Activated CD4-positive, alpha-beta T cell treated with anti-CD3 and anti-CD28 coated beads, Interleukin-2, amount 50 U/mL, for 4 hours (primary cell): ENCODE measurements around the gene KAZN.

Experiments used
- DNase-seq, 2 experiments: peaks; one replicate each; pipeline ENCODE4 v3.0.0-alpha.2; 2020

Gene KAZN

DNA sequence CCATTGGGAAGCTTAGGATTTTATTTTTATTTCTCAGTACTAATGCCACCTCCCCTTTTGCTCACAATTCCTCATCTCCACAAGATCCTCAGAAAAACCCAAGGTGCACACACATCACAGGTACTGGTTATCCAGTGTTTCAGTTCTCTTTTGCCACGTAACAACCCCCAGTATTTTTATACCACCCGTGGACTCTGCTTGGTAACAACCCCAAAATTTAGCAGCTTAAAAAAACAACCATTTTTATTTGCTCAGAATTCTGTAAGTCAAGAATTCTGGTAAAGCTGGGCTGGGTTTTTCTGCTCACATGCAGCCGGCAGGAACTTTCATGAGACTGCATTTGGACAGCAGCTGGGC lies 180.0 kb downstream of the KAZN start:
- no peak for DNase-seq

DNA sequence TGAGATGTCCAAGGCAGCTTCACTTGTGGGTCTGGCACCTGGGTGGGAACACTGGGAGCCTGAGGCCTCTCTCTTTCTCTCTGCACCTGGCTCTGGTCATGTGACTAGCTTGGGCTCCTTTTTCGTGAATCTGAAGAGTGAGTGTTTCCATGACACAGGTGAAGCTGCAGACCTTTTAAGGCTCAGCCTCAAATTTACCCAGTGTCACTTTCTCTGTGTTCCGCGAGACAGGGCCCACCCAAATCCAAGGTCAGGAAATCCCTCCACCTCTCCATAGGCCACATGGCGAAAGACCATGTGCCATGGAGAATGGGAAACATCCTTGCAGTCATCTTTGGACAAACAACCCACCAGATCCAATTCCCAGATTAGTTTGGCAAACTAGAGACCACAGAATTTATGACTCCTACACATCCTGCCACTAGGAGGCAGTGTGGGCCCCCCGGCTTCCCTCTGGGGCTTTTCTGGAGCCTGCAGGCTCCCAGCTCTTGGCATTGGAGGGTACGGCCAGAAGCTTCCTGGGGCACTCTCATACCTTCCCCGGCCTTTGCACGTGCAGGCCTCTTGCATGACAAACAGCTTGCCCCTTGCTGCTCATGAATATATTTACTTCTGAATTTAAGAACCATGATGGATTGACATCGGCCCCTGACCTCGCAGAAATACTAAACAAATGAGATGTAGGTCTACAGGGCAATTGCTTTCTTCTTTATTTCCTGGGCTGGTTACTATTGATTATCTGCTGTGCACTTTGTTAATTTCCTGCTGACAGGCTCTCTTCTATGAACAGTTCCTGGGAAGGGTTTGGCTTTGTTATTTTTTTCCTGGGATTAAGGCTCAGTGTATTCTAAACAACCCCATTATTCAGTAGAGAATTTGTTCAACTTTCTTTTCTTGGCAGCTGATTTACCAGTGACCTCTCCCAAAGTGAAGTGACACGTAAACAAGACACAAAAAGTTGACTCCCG lies 180.7 kb downstream of the KAZN start:
- DNase-seq: no peak

DNA sequence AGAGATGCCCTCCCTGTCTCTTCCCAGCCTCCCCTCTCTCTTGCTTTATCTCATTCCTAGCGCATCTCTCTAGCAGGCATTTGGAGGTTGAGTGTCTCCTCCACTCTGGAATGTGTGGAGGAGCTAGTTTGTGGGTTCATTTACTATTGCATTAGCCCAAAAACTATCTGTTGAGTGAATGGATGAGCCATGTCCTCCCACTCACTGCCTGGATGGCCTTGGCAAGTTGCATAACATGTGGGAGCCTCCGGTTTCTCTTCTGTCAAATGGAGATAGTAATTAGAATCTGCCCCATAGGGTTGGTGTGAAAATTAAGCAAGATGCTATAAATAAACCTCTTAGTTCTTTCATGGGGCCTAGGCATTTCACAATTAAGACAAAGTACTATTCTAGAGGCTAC lies 181.8 kb downstream of the KAZN start:
- no peak for DNase-seq

DNA sequence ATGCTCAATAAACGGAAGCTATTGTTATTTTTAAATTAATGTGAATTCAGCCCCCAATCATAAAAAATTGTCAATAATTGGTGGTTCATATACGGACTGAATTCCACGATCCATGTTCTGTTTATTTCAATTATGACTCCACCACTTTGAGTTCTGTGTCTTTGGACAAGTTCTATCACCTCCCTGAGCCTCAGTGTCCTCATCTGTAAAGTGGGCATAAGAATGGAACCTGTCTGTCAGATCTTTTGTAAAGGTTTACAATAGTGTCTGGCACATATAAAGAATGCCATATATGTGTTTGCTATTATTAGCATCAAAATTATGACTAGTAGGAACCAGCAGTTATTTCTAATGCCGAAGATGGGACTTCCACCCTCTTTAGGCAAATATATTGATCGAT lies 183.3 kb downstream of the KAZN start:
- DNase-seq: no peak

DNA sequence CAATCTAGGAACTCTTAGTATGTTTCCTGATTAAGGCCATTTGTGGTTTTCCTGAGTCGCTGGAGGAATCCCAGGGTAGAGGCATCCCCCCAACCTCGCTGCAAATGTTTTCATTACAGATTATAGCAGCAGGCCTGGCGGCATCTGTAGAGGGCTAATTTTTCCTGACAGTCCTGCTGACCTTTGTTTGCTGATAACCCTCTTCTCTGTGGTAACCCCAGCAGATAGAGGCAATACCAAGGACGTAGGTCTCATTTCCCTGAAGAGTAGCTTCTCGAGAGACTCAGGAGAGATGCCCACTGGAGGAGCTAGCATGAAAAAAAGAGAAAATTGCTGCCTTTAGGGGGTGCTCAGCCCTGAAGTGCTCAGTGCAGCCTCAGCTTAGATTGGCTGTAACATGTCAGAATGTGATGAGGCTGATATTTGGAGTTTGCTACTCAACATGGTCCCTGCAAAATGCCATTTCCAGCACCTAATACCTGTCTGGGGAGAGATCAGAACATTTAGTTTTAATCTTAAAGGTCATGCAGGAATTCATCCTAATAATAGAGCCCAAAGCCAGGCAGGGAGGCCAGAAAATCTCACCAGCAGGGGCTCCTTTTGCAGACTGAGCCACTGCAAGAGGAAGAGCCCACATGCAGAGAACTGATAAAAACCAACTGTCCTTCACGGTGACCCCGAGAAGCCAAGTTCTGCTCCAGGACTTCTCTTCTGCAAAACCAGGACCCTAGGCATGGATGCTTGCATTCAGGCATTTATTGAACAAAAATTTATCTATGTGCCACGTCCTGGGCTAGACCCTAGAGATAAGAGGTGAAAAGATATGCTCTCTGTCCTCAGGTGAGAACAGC lies 184.5 kb downstream of the KAZN start:
- DNase-seq: no peak

DNA sequence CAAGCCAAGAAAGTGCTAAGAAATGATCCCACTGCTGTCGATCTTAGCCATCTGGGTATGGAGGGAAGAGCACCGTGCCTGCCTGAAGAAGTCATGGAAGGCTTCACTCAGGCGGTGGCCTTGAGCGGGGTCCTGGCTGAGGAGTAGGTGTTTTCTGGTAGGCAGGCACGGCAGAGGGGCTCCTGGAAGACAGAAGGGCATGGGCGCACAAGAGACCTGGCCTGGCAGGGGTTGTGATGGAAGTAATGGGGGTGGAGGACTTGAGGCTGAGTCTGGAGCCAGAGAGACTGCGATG lies 185.1 kb downstream of the KAZN start:
- DNase-seq: no peak

DNA sequence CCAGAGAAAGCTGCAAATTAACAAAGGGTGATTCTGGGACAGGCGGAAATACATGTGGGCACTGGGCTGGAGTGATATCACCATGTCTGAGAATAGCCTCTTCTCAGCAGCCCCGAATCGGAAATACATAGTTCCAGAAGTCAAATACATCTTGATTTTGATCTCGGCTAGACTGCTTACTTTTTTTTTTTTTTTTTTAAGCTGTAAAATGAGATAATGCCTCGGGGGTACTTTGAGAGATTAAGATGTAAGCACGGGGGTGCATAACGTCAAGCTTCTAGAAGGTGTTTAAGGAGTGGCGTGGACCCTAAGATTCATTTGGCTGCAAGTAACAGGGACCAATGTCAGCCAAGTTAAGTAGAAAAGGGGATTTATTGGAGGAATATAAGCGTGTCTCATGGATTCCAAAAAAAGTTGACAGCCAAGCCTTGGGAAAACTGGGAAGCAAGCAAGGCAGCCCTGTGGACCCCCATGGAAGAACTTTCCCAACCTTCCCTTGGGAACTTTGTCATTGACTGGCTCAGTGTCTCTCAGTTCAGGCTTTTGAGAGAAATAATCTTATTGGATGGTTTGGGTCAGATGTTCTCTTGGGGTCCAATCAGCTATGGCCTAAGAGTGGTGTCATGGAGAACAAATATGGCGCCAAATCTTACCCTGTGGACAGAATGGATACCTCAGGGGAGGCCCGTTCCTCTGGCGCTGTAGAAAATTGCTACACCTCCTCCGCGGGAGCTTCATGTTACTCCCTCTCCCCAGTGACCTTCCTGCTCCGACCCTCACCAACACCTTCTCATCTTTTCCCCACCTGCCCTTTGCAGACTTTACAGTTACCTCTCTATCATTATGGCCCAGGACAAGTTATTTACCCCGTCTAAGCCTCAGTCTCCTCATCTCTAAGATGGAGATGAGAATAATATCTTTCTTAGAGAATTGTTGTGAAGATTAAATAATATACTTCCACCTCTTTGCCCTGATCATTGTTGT lies 186.6 kb downstream of the KAZN start:
- DNase-seq: no peak

DNA sequence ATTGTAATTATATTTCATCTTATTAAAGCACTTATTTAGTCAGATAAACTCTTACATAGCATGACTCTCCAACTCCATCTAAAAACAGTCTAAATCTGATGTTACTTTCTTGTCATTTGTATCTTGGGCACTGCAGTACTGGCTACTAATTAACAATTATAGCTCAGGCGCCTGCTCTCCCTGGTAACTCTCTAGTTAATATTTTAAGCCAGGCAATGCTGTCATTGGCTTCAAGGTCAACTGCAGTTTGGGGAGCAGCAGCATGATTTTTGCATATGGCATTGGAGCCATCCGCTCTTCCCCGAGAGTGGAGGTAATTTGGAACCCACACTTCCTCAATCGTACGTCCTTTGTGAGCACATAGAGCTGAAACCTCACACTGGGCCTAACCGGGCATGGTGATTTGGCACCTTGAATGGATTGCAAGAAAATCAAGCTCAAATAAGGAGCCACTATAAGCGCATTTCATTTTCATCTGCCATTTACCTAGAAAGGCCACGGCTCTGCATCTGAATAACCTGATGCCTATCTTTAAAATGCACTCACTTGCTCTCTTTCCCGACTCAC lies 187.7 kb downstream of the KAZN start:
- no peak for DNase-seq

DNA sequence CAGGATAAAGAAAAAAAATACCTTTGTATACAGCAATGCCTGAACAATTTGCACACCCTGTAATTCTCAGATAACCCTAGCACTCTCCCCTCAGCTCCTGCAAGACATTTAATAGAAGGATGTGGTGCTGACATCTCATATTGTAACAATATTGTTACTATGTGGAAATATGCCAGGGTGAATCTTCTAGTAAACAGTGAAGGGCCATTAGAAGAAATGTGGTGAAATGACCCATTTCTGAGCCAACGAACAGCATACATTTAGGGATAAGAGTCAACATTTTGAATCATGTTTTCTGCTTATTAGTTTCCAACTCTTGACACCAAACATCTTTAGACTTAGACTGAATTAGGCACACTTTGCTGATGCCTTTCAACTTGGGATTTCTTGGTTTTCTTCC lies 188.2 kb downstream of the KAZN start:
- DNase-seq: no peak

DNA sequence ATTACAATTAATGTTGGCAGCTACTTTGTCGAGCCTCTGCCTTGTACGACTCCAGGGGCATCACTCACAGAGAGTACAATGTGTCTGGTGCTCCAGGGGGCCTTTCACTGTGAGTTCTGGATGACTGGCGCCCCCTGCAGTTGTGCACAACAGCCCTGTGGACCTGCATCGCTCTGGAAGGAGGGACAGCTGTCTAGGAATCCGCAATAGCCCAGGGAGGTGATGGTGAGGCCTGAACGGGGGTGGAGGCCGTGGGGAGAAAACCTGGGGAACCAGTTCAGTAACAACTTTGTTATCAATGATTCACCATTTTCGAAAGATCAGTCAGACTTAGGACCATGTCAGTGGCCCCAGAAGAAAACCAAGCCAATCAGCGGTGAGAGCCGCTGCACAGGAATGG lies 189.1 kb downstream of the KAZN start:
- no peak for DNase-seq

DNA sequence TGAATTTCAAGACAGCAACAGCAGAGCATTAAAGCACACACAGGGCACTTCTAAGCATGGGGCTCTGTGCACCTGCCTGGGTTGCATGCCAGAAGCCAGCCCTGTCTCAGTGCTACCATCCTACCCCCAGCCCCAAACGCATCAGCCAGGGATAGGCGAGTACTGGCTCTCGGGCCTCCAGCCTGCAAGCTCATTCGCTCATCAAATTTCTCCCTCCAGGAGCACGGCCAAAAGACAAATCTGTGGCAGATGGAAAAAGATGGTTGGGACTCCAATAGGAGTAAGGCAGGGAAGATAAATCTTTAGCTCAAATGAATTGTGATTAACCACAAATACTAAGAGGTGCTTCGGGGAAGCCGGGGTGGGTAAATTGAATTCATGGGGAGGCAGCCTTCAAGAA lies 189.6 kb downstream of the KAZN start:
- no peak for DNase-seq

DNA sequence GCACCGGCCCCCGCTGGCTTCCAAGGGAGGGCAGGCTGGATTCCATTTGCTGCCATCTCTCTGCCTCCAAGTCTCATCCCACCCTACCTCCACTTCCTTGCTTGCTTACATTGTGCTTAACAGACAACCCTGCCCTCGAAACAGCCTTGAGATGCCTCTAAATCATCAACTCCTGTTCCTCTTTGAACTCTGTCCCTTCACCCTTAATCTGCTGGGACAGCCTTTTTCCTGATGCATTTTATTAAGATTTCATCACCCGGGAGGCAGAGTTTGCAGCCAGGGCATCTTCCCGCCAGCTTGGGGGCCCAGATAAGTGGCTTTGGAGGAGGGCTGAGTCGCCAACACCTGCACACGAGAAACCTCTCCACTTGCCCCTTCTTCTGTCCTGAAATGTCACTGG lies 192.5 kb downstream of the KAZN start:
- no peak for DNase-seq

DNA sequence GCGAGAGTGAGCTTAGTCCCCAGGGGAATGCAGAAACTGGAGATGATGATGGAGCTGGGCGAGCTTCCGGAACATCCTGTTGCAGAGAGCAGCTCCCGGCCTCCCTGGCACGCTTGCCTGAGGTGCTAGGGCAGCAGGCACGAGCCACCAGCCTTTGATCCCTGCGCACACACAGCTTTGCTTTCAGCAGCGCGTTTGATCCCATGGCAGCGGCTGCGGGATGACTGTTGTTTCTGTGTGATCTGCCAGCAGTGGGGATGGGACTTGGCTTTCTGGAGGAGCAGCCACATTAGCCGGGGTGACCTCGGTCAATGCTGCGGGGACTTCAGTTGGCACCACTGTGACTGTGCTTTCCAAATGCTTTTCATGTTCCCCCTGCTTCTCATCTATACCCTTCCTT lies 193.2 kb downstream of the KAZN start:
- DNase-seq: no peak

DNA sequence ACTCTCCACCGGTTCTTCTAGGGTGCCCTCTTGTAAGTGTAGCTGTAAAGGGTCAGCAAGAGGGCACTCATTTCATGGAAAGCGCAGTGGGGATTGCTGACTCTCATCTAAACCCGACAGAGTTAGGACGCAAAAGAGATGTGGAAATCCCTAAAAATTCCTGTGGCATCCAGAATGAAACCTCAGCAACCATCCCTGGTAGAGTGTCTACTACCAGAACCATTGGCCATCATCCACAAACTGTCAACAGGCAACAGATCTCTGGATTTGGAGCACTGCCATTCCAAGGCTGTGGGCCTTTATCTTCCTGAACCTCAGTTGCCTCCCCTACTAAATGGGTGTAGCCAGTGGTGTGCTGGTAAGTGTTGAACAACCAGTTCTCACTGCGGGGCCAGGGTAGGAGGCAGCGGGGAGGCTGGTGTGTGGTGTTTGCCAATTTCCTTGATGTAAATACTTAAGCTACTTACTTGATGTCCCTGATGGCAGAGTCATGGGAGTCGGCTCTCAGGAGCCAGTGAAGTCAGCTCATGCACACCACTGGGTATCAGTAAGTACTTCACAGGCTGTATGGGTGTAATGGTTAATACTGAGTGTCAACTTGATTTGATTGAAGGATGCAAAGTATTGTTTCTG lies 195.8 kb downstream of the KAZN start:
- DNase-seq: no peak

DNA sequence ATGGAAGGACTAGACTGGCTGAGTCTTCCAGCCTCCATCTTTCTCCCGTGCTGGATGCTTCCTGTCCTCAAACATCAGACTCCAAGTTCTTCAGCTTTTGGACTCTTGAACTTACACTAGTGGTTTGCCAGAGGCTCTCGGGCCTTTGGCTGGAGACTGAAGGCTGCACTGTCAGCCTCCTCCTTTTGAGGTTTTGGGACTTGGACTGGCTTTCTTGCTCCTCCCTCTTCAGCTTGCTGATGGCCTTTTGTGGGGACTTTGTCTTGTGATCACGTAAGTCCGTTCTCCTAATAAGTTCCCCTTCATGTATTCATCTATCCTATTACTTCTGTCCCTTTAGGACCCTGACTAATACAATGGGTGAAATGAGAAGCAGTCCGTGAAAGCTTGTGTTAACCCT lies 196.4 kb downstream of the KAZN start:
- DNase-seq: no peak

DNA sequence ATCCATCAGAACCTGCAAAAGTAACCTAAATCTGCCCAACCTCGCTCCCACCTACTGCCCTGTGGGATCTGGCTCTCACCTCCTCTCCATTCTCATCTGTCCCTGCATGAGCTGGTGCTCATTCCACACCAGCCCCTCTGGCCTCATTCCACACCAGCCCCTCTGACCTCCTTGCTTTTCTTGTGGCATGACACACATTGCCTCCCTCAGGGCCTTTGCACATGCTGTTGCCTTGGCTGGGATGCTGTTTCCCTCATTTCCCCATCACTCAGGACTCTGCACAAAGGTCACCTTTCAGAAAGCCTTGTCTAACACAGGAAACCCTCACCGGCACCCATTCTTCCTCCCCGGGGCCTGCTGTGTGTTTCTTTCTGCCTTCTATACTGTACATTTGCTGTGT lies 197.1 kb downstream of the KAZN start:
- no peak for DNase-seq

DNA sequence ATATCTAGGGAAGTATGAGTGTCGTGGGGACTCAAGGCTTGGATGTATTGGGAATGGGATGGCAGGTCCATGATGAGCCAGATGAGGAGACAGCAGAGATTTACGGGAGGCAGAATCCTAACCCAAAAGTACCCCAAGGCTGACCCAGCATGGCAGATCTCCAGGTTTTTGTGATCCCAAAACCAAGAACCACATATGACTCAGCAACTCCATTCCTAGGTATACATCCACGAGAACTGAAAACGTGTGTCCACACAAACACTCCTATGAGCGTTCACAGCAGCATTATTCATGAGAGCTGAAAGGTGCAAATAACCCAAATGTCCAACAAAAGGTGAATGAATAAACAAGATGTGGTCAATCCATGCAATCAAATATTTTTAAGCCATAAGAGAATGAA lies 201.5 kb downstream of the KAZN start:
- no peak for DNase-seq

DNA sequence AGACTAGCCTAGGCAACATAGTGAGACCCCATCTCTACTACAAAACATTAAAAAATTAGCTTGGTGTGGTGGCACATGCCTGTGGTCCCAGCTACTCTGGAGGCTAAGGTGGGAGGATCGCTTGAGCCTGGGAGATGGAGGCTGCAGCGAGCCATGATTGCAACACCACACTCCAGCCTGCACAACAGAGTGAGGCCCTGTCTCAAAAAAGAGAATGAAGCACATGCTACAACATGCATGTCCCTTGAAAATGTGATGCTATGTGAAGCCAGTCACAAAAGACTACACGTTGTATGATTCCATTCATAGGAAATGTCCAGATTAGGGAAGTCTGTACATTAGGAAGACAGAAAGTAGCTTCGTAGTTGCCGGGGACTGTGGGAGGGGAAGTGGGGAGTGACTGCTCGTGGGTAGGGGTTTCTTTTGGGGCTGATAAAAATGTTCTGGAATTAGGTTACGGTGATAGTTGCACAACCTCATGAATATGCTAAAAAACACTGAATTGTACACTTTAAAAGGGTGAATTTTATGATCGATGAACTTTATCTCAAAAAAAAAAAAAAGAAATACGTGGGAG lies 202.1 kb downstream of the KAZN start:
- no peak for DNase-seq

DNA sequence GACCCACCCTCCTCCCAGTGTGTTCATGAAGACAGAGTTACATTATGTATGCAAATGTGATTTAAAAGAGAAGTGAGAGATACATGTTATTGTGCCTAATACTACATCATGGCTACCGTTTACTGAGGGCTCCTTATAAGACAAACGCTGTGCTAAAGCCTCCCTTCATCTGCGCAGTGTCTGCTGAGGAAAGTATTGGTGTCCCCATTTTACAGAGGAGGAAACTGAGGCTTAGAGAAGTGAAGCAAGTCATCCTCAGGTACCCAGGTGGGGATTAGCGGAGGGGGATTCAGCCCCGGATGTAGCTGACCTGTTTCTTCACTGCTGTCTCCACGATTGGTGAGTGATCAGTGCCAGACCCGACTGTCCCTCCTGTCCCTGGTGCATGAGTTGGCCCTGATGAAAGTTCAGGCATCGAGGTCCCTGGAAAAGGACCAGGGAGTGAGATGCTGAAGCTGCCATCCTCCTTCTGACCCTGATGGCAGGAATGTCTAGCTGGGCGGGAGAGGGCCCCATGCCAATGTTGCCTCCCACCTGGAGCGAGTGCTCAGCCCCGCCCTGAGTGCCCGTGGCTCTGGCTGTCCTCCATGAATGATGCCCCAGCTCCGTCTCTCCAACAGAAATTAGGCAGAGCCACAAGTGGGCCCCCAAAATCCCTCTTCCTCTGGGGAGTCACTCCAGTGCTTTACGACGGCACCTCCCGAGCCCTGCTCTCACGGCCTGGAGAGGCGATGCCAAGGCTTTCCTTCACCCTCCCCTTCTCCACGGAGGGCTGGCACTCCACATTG lies 204.7 kb downstream of the KAZN start:
- DNase-seq: no peak

DNA sequence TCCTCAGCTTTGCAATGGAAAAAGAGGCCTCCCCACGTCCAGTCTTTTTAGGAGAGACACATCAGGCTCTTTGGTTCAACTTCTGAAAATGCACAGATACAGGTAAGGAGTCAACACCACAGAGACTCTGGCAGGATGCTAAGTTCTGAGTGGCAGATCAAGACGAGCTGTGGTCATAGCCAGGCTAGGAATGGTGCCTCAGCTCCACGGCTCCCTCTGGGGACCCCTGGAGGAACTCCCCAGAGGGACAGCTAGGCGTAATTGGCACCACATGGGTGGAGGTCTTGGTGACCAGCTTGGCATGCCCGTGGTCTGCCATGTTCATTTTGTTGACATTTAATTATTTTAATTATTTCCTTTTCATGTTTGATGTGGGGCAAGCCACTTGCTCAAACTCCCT lies 206.1 kb downstream of the KAZN start:
- no peak for DNase-seq

DNA sequence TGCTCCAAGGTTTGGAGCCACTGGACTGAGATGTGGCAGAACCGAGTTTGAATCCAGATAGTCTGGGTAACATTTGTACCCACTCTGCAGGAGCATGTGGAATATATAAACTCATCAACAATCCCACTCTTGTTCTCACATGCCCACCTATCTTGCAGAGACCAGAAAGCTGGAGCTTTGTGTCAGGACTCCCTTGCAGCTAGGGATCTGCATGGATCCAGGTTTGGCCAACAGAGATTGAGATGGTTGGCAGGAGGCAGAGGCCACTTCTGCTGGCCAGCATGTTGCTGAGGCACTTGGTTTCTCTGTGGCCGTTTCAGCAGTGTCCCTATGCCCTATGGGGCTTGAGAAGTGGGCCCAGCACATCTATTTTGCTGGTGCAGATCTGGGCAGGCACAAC lies 208.3 kb downstream of the KAZN start:
- no peak for DNase-seq
